Muscle layer of colon (tissue), 2 donors: ENCODE results near the gene LRRC56.

Source experiments
- H3K27ac ChIP-seq: one replicate; pipeline ENCODE4 v1.7.0; 2013; ENCODE audit warnings: low read depth, mild to moderate bottlenecking, low read length, moderate library complexity
- H3K27me3 ChIP-seq, 2 donors: one replicate each; pipeline ENCODE4 v1.7.0; 2013; ENCODE audit warnings: low read length in 2 of 2, mild to moderate bottlenecking in 2 of 2; ENCODE audit not compliant: insufficient read depth in 2 of 2, control insufficient read depth in 1 of 2
- H3K36me3 ChIP-seq: one replicate; pipeline ENCODE4 v1.7.0; 2013; ENCODE audit warnings: mild to moderate bottlenecking, low read length; ENCODE audit not compliant: insufficient read depth
- H3K4me1 ChIP-seq: one replicate; pipeline ENCODE4 v1.7.0; 2013; ENCODE audit warnings: mild to moderate bottlenecking, low read length; ENCODE audit not compliant: insufficient read depth
- H3K4me3 ChIP-seq, 2 donors: one replicate each; pipeline ENCODE4 v1.7.0; 2013; ENCODE audit warnings: low read length in 2 of 2, low read depth in 1 of 2, mild to moderate bottlenecking in 1 of 2, moderate library complexity in 1 of 2
- H3K9ac ChIP-seq: one replicate; pipeline ENCODE4 v1.7.0; 2013; ENCODE audit warnings: low read length
- H3K9me3 ChIP-seq: one replicate; pipeline ENCODE4 v1.7.0; 2013; ENCODE audit warnings: mild to moderate bottlenecking, low read length
- donor health status: abdominal sarcoma.
- donor health status: Adenocarcinoma of cecum.

Gene LRRC56

GRCh38 chr11:530960-531831 lies 6.1 kb upstream of the LRRC56 start:
- Histone ChIP-seq H3K27me3 (peaks cover 0 to 4% of the 10 kb centered on the region in 2 donors), H3K4me3 (no peak overlapping the region), H3K9me3 (no peaks in the 10 kb centered on the region), H3K27ac (no peak overlapping the region), H3K4me1 (peaks cover 6% of the 10 kb centered on the region), H3K36me3 (peaks cover 11% of the 10 kb centered on the region), H3K9ac (no peak overlapping the region)

GRCh38 chr11:531919-532526 lies 5.3 kb upstream of the LRRC56 start:
- H3K4me1 ChIP-seq = peaks cover 8% of the 10 kb centered on the region

GRCh38 chr11:532527-532985 lies 4.8 kb upstream of the LRRC56 start:
- no peak overlapping the region for H3K9ac ChIP-seq
- no peak overlapping the region for H3K4me3 ChIP-seq
- H3K27ac ChIP-seq = no peak overlapping the region
- H3K27me3 ChIP-seq = peaks cover 7 to 17% of the 10 kb centered on the region in 2 donors
- no peaks in the 10 kb centered on the region for H3K9me3 ChIP-seq
- peaks cover 13% of the 10 kb centered on the region for H3K4me1 ChIP-seq
- peaks cover 11% of the 10 kb centered on the region for H3K36me3 ChIP-seq

More at GRCh38 chr11:531919-532526, 5.3 kb upstream of the LRRC56 start:
- Histone ChIP-seq H3K27me3 (peaks cover 1 to 11% of the 10 kb centered on the region in 2 donors), H3K9me3 (no peaks in the 10 kb centered on the region), H3K4me3 (no peak overlapping the region), H3K36me3 (peaks cover 11% of the 10 kb centered on the region), H3K9ac (no peak overlapping the region), H3K27ac (no peak overlapping the region)

DNA sequence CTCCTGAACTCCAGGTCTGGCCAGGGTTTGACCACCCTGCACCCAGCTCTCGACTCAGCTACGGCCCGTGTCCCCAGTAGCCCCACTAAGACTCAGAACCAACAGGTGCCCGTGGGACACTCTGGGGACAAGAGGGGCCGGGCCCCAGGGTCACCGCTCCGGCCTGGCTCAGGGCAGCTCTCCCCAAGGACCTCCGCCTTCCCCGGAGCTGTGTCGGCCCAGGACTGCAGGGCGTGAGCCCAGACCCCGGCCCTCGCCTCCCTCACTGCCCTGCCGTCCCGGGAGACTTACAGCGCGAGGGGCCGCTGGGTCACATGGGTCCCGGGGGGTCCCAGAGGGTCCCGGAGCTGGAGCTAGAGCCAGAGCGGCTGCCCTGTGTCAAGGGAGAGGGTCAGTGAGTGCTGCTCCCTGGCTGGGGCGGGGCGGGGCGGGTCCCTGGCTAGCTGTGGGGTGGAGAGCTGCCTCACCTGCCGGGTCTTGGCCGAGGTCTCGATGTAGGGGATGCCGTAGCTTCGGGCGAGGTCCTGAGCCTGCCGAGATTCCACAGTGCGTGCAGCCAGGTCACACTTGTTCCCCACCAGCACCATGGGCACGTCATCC lies 4.2 kb upstream of the LRRC56 start:
- no peak overlapping the region for H3K27ac ChIP-seq
- H3K4me1 ChIP-seq = peaks cover 14% of the 10 kb centered on the region

GRCh38 chr11:533586-534395 lies 3.5 kb upstream of the LRRC56 start:
- Histone ChIP-seq H3K4me3 (peak overlapping the region; percentile 67 to 85), H3K27me3 (peaks cover 11 to 27% of the 10 kb centered on the region in 2 donors), H3K9me3 (no peaks in the 10 kb centered on the region), H3K4me1 (peaks cover 14% of the 10 kb centered on the region), H3K36me3 (peaks cover 11% of the 10 kb centered on the region), H3K27ac (no peak overlapping the region), H3K9ac (no peak overlapping the region)

More for the DNA sequence above, 4.2 kb upstream of the LRRC56 start:
- Histone ChIP-seq H3K36me3 (peaks cover 11% of the 10 kb centered on the region), H3K4me3 (no peak overlapping the region), H3K27me3 (peaks cover 11 to 22% of the 10 kb centered on the region in 2 donors), H3K9me3 (no peaks in the 10 kb centered on the region), H3K9ac (no peak overlapping the region)

- peaks cover 11 to 27% of the 10 kb centered on the region in 2 donors for H3K27me3 ChIP-seq
- peak overlapping the region; percentile 67 to 85 for H3K4me3 ChIP-seq
- peak overlapping the region; percentile 53 for H3K9ac ChIP-seq
- peak overlapping the region; percentile 80 for H3K27ac ChIP-seq
- H3K9me3 ChIP-seq = no peaks in the 10 kb centered on the region
- peaks cover 11% of the 10 kb centered on the region for H3K36me3 ChIP-seq
- H3K4me1 ChIP-seq = peaks cover 14% of the 10 kb centered on the region
These were observed 2.7 kb upstream of the LRRC56 start for GRCh38 chr11:534396-535209.

DNA sequence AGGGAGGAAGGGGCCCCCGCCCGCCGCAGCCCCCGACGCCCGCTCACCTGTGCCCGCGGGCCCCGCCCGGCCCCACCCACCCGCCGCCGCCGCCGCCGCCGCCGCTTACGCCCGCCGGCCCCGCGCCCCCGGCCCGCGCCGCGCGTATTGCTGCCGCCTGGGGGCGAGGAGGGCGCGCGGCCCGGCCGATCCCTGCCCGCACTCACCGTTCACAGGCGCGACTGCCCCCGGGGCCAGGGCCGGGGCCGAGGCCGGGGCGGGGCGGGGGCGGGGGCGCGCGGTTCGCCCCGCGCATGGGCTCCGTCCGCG lies 2.2 kb upstream of the LRRC56 start:
- peaks cover 14% of the 10 kb centered on the region for H3K4me1 ChIP-seq
- no peaks in the 10 kb centered on the region for H3K9me3 ChIP-seq
- H3K9ac ChIP-seq = no peak overlapping the region
- peaks cover 11 to 31% of the 10 kb centered on the region in 2 donors for H3K27me3 ChIP-seq
- H3K36me3 ChIP-seq = peaks cover 11% of the 10 kb centered on the region
- H3K4me3 ChIP-seq = peak overlapping the region in 1 of 2 donors; percentile 85
- H3K27ac ChIP-seq = no peak overlapping the region

DNA sequence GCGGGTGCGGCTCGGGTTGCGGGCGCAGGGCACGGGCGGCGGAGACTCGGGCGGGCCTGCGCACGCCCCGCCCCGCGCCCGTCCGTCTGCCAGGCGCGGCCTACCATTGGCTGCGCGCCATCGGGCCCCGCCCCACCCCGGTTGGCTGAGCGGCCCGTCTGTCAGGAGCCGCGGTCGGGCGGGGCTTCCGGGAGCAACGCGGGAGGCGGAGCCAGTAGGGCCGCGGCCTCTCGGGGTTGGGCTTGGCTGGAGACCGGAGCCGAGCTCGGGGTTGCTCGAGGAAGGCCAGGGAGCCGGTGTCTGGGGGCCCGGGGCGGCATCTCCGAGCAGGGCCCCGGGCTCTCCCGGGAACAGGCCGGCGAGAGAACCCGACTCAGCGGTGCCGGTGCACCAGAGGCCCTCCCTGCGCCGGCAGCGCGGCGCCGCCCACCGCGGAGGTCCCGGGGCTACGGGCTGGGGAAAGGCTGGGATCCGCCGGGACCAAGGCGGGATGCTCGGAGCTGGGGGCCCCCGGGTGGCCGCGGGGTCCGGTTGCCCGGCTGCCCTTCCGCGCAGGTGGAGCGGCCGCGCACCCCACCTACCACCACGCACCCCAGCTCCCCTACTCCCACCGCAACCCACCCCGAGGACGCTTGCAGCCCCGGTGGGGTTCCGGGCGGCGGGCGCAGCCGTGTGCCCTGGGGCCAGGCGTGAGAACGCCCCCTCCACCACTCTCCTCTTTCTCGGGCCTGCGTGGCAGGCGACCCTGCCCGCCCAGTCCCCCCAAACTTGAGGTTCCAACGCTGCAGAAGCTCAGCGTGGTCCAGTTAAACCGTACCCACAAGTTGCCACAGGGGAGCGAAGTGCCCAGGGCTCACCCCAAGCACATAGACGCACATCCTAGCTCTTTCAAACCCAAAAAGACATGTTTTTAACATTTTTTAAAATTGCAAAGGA lies 1.5 kb upstream of the LRRC56 start, which contains the start of gene HRAS:
TSS of gene HRAS (minus strand) at position 58 of the 936 bp plus-strand sequence.
- Histone ChIP-seq H3K4me3 (peak within 1 kb of the TSS; percentile 67 to 85), H3K9me3 (no peaks in the 10 kb centered on the region), H3K36me3 (peaks cover 11% of the 10 kb centered on the region), H3K9ac (peak within 1 kb of the TSS; percentile 53), H3K4me1 (peaks cover 14% of the 10 kb centered on the region), H3K27ac (peak within 1 kb of the TSS; percentile 80), H3K27me3 (peaks cover 11 to 33% of the 10 kb centered on the region in 2 donors)

DNA sequence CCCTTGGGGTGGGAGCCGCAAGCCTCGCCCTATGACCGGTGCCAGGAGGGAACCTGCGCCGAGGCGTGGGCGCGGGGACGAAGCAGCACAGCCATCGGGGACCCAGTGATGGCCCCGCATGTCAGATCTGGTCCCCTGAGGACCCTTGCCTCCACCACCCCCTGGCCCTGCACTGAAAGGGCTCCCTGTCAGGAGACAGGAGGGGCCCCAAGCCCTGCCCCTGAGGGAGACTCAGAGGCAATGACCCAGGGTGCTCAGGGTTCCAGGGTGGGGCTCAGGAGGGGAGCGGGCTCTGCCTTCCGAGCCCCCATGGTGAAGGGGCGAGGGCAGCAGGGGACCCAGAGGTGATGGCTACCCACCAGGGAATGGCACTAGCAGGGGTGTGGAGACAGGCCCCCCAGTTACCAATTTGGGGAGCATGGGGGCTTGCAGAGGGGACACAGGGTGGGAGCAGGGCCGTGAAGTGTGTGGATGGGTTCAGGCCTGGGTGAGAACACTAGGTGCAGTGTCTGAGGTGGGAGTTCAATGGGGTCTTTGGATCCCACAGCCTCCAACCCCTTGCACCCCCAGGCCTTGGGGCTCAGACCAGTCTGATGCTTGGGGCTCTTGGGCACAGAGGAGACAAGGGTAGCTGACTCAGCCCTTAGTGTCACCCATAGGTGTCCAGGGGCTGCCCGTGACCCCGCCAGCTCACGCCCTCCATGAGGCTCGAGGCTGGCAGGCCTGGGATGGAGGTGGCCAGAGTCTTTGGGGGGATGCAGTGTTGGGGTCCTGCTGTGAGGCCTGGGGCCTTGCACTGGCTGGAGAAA lies 499 bp downstream of the LRRC56 start:
- Histone ChIP-seq H3K9ac (no peak overlapping the region), H3K9me3 (no peaks in the 10 kb centered on the region), H3K36me3 (peaks cover under 1% of the 10 kb centered on the region), H3K4me3 (no peak overlapping the region), H3K4me1 (peaks cover 14% of the 10 kb centered on the region), H3K27me3 (peaks cover 11 to 33% of the 10 kb centered on the region in 2 donors), H3K27ac (no peak overlapping the region)
